Peyer's patch (tissue), 4 donors: ENCODE measurements around the gene SDHAF3. TPM values are rescaled to one million over a fixed set of nuclear protein-coding genes. Genes with fewer than 3 reads are reported as not detected.
"Not testable (repeated sequence)": the region's sequence is repeated elsewhere in the genome, so short reads cannot be mapped to it uniquely, and the experiment has no call there.

Experiments used
- DNase-seq, 3 donors: peaks; one replicate each; pipeline ENCODE4 v3.0.0-alpha.2; 2017 to 2019
- H3K27ac ChIP-seq, 4 donors: fragments of 200-600 bp; sonication (generic); one replicate each; pipeline ENCODE4 v1.5.1; 2016 to 2019
- H3K27me3 ChIP-seq, 2 donors: fragments of 200-600 bp; sonication (generic); one replicate each; pipeline ENCODE4 v1.5.1; 2019
- H3K36me3 ChIP-seq, 3 donors: fragments of 200-600 bp; sonication (generic); one replicate each; pipeline ENCODE4 v1.5.1; 2016 to 2019
- H3K4me1 ChIP-seq, 4 donors: fragments of 200-600 bp; sonication (generic); one replicate each; pipeline ENCODE4 v1.5.1; 2016 to 2019
- H3K4me3 ChIP-seq, 4 donors: fragments of 200-600 bp; sonication (generic); 1 replicate in 3 of 4; 2 replicates in 1 of 4; pipeline ENCODE4 v1.5.1; 2016 to 2019; ENCODE audit warnings: mild to moderate bottlenecking in 1 of 4
- H3K9me3 ChIP-seq, 4 donors: fragments of 200-600 bp; sonication (generic); one replicate each; pipeline ENCODE4 v1.5.1; 2016 to 2019; ENCODE audit warnings: mild to moderate bottlenecking in 1 of 4
- CTCF ChIP-seq, 6 experiments: fragments of 450-650 bp in 4 of 6; fragments of 200-600 bp in 2 of 6; sonication (generic) in 1 of 6; IDR thresholded peaks; one replicate each; pipeline ENCODE4 v1.5.1; 2017 to 2019; ENCODE audit warnings: antibody characterized with exemption in 6 of 6, mild to moderate bottlenecking in 3 of 6, moderate library complexity in 1 of 6
- POLR2A ChIP-seq, 2 donors: fragments of 450-650 bp; IDR thresholded peaks; one replicate each; pipeline ENCODE4 v1.5.1; 2017; ENCODE audit warnings: antibody characterized with exemption in 2 of 2, mild to moderate bottlenecking in 2 of 2, moderate library complexity in 2 of 2
- total RNA-seq, 4 donors: library from RNA; depleted of rRNA; stranded (reverse); fragments of >200 nt; gene quantifications; one replicate each; pipeline ENCODE4 v1.1.0, GENCODE V29; 2016

The SDHAF3 gene
- total RNA-seq, 4 donors from 2014 or later = 2.9 to 25.6 (median 6.2) TPM

GRCh38 chr7:97117035-97117371 lies 495 bp upstream of the SDHAF3 start:
- Histone ChIP-seq H3K9me3 (no peaks in the 10 kb centered on the region), H3K4me1 (peaks cover 0 to 11% (median 0%) of the 10 kb centered on the region in 4 donors), H3K27me3 (no peaks in the 10 kb centered on the region), H3K36me3 (no peaks in the 10 kb centered on the region), H3K4me3 (peak overlapping the region; percentile 47 to 86 (median 68)), H3K27ac (peak overlapping the region; percentile 57 to 76 (median 70))
- no peak for DNase-seq
- TF ChIP-seq CTCF (IDR thresholded peaks at IDR 0.05) = no peak
- TF ChIP-seq POLR2A (IDR thresholded peaks at IDR 0.05) = no peak

GRCh38 chr7:97118306-97118917 lies 914 bp downstream of the SDHAF3 start:
- Histone ChIP-seq H3K4me1 (peaks cover 0 to 11% (median 0%) of the 10 kb centered on the region in 4 donors), H3K4me3 (peak overlapping the region; percentile 47 to 86 (median 68)), H3K36me3 (no peaks in the 10 kb centered on the region), H3K27ac (peak overlapping the region in 2 of 4 donors; percentile 71 to 76), H3K27me3 (no peaks in the 10 kb centered on the region), H3K9me3 (no peaks in the 10 kb centered on the region)
- no peak for DNase-seq
- no peak for TF ChIP-seq CTCF (IDR thresholded peaks at IDR 0.05)
- TF ChIP-seq POLR2A (IDR thresholded peaks at IDR 0.05) = no peak

- Histone ChIP-seq H3K9me3 (no peaks in the 10 kb centered on the region), H3K4me3 (no peak overlapping the region), H3K27me3 (no peaks in the 10 kb centered on the region), H3K27ac (no peak overlapping the region), H3K4me1 (peaks cover 0 to 11% (median 0%) of the 10 kb centered on the region in 4 donors), H3K36me3 (no peaks in the 10 kb centered on the region)
- TF ChIP-seq POLR2A (IDR thresholded peaks at IDR 0.05) (no peak), CTCF (IDR thresholded peaks at IDR 0.05) (no peak)
- DNase-seq = no peak
Observed at GRCh38 chr7:97119747-97120146, 2.2 kb downstream of the SDHAF3 start.

GRCh38 chr7:97120713-97121457 lies 3.4 kb downstream of the SDHAF3 start:
- Histone ChIP-seq H3K27me3 (no peaks in the 10 kb centered on the region), H3K4me1 (peaks cover 0 to 11% (median 0%) of the 10 kb centered on the region in 4 donors), H3K36me3 (no peaks in the 10 kb centered on the region), H3K27ac (no peak overlapping the region), H3K4me3 (no peak overlapping the region), H3K9me3 (no peaks in the 10 kb centered on the region)
- TF ChIP-seq POLR2A (IDR thresholded peaks at IDR 0.05) (no peak), CTCF (IDR thresholded peaks at IDR 0.05) (no peak)
- DNase-seq = no peak

GRCh38 chr7:97123115-97123514 lies 5.6 kb downstream of the SDHAF3 start:
- not testable (repeated sequence) for H3K36me3 ChIP-seq, DNase-seq, H3K4me3 ChIP-seq, H3K27me3 ChIP-seq, H3K27ac ChIP-seq, H3K9me3 ChIP-seq
- peaks cover 0 to 11% (median 0%) of the 10 kb centered on the region in 4 donors for H3K4me1 ChIP-seq

- H3K4me3 ChIP-seq = no peak overlapping the region
- no peak overlapping the region for H3K27ac ChIP-seq
- no peaks in the 10 kb centered on the region for H3K36me3 ChIP-seq
- H3K9me3 ChIP-seq = no peaks in the 10 kb centered on the region
- no peaks in the 10 kb centered on the region for H3K27me3 ChIP-seq
- no peaks in the 10 kb centered on the region for H3K4me1 ChIP-seq
- no peak for DNase-seq
- TF ChIP-seq CTCF (IDR thresholded peaks at IDR 0.05) = no peak
Observed at GRCh38 chr7:97126483-97127171, 9.1 kb downstream of the SDHAF3 start.
